HL-60/S4 (cell line): ENCODE measurements around the gene TRHDE.

Experiments
- in situ Hi-C: fragments of 300-500 bp; cut with MboI; formaldehyde crosslinking; loops from 2 replicates; pipeline ENCODE4 v1.14.3; 2022; ENCODE audit warnings: low sequenced_read_pairs

The TRHDE gene

GRCh38 chr12:72432037-72432604 is 160.0 kb downstream of the TRHDE start:
- in situ Hi-C loops: no loop called here

GRCh38 chr12:72433298-72433697 is 161.1 kb downstream of the TRHDE start:
- in situ Hi-C loops: no loop called here

GRCh38 chr12:72434999-72435398 is 162.8 kb downstream of the TRHDE start:
- in situ Hi-C loops: no loop called here

GRCh38 chr12:72442217-72442616 is 170.0 kb downstream of the TRHDE start:
- in situ Hi-C loops: no loop called here

- in situ Hi-C loops: no loop called here
These were observed 172.0 kb downstream of the TRHDE start for GRCh38 chr12:72444125-72444524.

GRCh38 chr12:72444566-72444965 is 172.4 kb downstream of the TRHDE start:
- in situ Hi-C loops: no loop called here

- in situ Hi-C loops: no loop called here
These were observed 175.9 kb downstream of the TRHDE start for GRCh38 chr12:72448089-72448488.

- in situ Hi-C loops: no loop called here
These were observed 176.6 kb downstream of the TRHDE start for GRCh38 chr12:72448805-72449204.

GRCh38 chr12:72453066-72453465 is 180.9 kb downstream of the TRHDE start:
- in situ Hi-C loops: no loop called here

GRCh38 chr12:72453550-72453949 is 181.4 kb downstream of the TRHDE start:
- in situ Hi-C loops: no loop called here

- in situ Hi-C loops: no loop called here
These were observed 192.3 kb downstream of the TRHDE start for GRCh38 chr12:72464471-72464870.

GRCh38 chr12:72465155-72465554 is 193.0 kb downstream of the TRHDE start:
- in situ Hi-C loops: no loop called here

GRCh38 chr12:72465940-72466630 is 193.9 kb downstream of the TRHDE start:
- in situ Hi-C loops: no loop called here

GRCh38 chr12:72467985-72468384 is 195.8 kb downstream of the TRHDE start:
- in situ Hi-C loops: no loop called here

- in situ Hi-C loops: no loop called here
These were observed 196.3 kb downstream of the TRHDE start for GRCh38 chr12:72468505-72468904.

- in situ Hi-C loops: no loop called here
These were observed 199.6 kb downstream of the TRHDE start for GRCh38 chr12:72471806-72472205.

GRCh38 chr12:72472350-72472749 is 200.2 kb downstream of the TRHDE start:
- in situ Hi-C loops: no loop called here

GRCh38 chr12:72476301-72476700 is 204.1 kb downstream of the TRHDE start:
- in situ Hi-C loops: no loop called here

GRCh38 chr12:72485017-72485701 is 213.0 kb downstream of the TRHDE start:
- in situ Hi-C loops: no loop called here

- in situ Hi-C loops: no loop called here
These were observed 219.3 kb downstream of the TRHDE start for GRCh38 chr12:72491426-72491825.

GRCh38 chr12:72493407-72493806 is 221.2 kb downstream of the TRHDE start:
- in situ Hi-C loops: no loop called here

- in situ Hi-C loops: no loop called here
These were observed 226.2 kb downstream of the TRHDE start for GRCh38 chr12:72498354-72498753.
